Karpas-422 (cell line): Measurements from ENCODE around the gene WBP4. TPM values are rescaled to one million over a fixed set of nuclear protein-coding genes. Genes with fewer than 3 reads are reported as not detected.
A peak's percentile ranks its signal among the peaks of the same experiment; 100 is the strongest.
"Not testable (repeated sequence)": the region's sequence is repeated elsewhere in the genome, so short reads cannot be mapped to it uniquely, and the experiment has no call there.

ENCODE experiments used
- DNase-seq: peaks from one replicate; pipeline ENCODE4 v3.0.0-alpha.2; 2015
- H2AFZ ChIP-seq: fragments of 200-600 bp; sonication (generic); 2 replicates; pipeline ENCODE4 v1.6.1; 2014; ENCODE audit warnings: antibody characterized with exemption, low read length, mixed read lengths
- H3K27ac ChIP-seq: fragments of 200-600 bp; sonication (generic); 2 replicates; pipeline ENCODE4 v1.5.1; 2014; ENCODE audit warnings: mild to moderate bottlenecking, low read length, moderate library complexity
- H3K27me3 ChIP-seq: fragments of 200-600 bp; sonication (generic); 2 replicates; pipeline ENCODE4 v1.6.1; 2014; ENCODE audit warnings: low read length, mixed read lengths
- H3K36me3 ChIP-seq: fragments of 200-600 bp; sonication (generic); 2 replicates; pipeline ENCODE4 v1.6.1; 2014; ENCODE audit warnings: low read length, mixed read lengths; ENCODE audit not compliant: insufficient read depth
- H3K4me1 ChIP-seq: fragments of 200-600 bp; sonication (generic); 2 replicates; pipeline ENCODE4 v1.6.1; 2014; ENCODE audit warnings: mild to moderate bottlenecking, low read length, mixed read lengths
- H3K4me2 ChIP-seq: fragments of 200-600 bp; sonication (generic); 2 replicates; pipeline ENCODE4 v1.6.1; 2014; ENCODE audit warnings: low read length, low read depth, mild to moderate bottlenecking; ENCODE audit not compliant: poor library complexity, severe bottlenecking
- H3K4me3 ChIP-seq: fragments of 200-600 bp; sonication (generic); 2 replicates; pipeline ENCODE4 v1.5.1; 2014; ENCODE audit warnings: mild to moderate bottlenecking, antibody characterized with exemption, low read length, mixed read lengths
- H3K79me2 ChIP-seq: fragments of 200-600 bp; sonication (generic); 2 replicates; pipeline ENCODE4 v1.6.1; 2014; ENCODE audit warnings: mild to moderate bottlenecking, low read length, mixed read lengths
- H3K9ac ChIP-seq: fragments of 200-600 bp; sonication (generic); 2 replicates; pipeline ENCODE4 v1.6.0; 2014; ENCODE audit warnings: low read length
- H3K9me2 ChIP-seq: fragments of 200-600 bp; sonication (generic), shearing (Covaris generic); replicated peaks from 2 replicates; pipeline ENCODE4 v1.6.0; 2014; ENCODE audit warnings: mild to moderate bottlenecking, low read length, moderate library complexity; ENCODE audit not compliant: insufficient read depth
- H3K9me3 ChIP-seq: fragments of 300-700, 200-600 bp; sonication (generic); 2 replicates; pipeline ENCODE4 v1.6.1; 2014; ENCODE audit warnings: low read length, mixed read lengths
- H4K20me1 ChIP-seq: fragments of 200-600 bp; sonication (generic); 2 replicates; pipeline ENCODE4 v1.6.1; 2014; ENCODE audit warnings: mild to moderate bottlenecking, antibody characterized with exemption, low read length, low read depth; ENCODE audit not compliant: insufficient read depth
- total RNA-seq: library from RNA; depleted of rRNA; stranded (reverse); fragments of >200 nt; shearing (Covaris generic); gene quantifications from 2 replicates; pipeline ENCODE4 v1.2.3, GENCODE V29; 2014; ENCODE audit warnings: low replicate concordance

WBP4 gene
- total RNA-seq, 1 experiment from 2014 or later, result 4.5 TPM

DNA sequence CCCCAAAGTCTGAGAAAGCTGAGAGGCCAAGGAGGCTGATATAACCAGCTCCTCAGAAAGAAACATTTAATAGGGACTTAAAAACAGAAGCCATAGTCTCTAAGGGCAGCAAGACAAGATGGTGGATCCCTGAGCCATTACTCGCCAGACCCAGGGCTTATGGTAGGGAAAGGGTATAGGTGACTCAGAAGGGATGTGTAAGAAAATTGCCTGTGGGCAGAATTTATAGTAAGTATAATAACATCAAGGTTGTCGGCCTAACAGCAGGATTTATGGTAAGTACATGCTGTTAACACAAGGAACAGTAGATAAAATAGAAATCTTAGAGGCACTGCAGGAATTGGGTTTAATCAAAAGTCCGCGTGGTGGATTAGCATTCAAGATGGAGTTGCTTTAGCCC lies 56.6 kb downstream of the WBP4 start:
- no peak overlapping the region for H3K27ac ChIP-seq
- no peaks in the 10 kb centered on the region for H4K20me1 ChIP-seq
- H3K4me2 ChIP-seq, result no peak overlapping the region
- no peaks in the 10 kb centered on the region for H3K36me3 ChIP-seq
- DNase-seq, result no peak
- no peaks in the 10 kb centered on the region for H3K79me2 ChIP-seq
- no peaks in the 10 kb centered on the region for H3K4me1 ChIP-seq
- no peaks in the 10 kb centered on the region for H3K9me3 ChIP-seq
- H3K27me3 ChIP-seq, result no peaks in the 10 kb centered on the region
- no peak overlapping the region for H3K4me3 ChIP-seq
- no peak overlapping the region for H3K9ac ChIP-seq
- H2AFZ ChIP-seq, result no peak overlapping the region
- no peaks in the 10 kb centered on the region for H3K9me2 ChIP-seq

DNA sequence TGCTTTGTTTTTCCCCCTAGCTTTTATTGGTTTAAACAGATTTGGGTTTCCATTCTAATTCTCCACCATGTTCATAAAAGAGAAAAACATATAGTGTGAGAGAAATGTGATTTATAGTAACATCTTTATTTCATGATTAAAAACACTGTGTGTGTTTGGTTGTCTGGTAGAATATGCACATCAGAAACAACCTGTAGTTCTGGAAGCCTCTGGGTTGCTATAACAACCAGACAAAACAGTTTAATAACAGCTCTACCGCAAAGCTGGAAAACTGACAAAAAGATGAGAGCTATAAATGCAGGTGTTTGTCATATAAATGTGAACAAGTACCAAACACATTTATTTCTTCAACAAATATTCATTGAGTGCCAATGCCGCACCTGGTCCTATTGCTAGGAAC lies 61.5 kb downstream of the WBP4 start:
- no peak for DNase-seq
- H3K79me2 ChIP-seq, result no peaks in the 10 kb centered on the region

DNA sequence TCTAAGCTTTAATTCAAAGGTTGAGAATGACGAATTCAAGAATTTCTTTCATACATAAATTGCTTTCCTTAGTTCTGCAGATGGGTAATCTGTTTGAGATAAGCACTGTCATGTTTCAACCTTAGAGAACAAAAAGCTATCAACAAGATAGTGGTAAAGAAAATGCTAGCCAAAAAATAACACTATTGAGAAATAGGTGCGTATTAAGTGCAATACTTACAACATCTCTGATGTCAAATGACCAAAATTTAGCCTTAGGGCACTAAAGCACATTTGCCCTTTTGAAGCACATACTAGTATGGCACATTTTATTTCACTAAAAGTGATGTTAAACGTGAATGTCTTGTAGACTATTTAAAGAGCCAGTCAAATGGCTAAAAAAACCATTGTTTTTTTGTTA lies 66.4 kb downstream of the WBP4 start:
- no peaks in the 10 kb centered on the region for H3K9me2 ChIP-seq
- H3K27ac ChIP-seq, result no peak overlapping the region
- no peak overlapping the region for H3K9ac ChIP-seq
- no peak overlapping the region for H3K4me2 ChIP-seq
- H3K4me3 ChIP-seq, result no peak overlapping the region
- H4K20me1 ChIP-seq, result no peaks in the 10 kb centered on the region; the same call in 1 of the 2 replicates
- H3K27me3 ChIP-seq, result no peaks in the 10 kb centered on the region
- no peak overlapping the region for H2AFZ ChIP-seq
- no peak for DNase-seq
- peaks cover 15% of the 10 kb centered on the region for H3K36me3 ChIP-seq
- no peaks in the 10 kb centered on the region for H3K9me3 ChIP-seq
- H3K4me1 ChIP-seq, result peaks cover 24% of the 10 kb centered on the region
- peaks cover 36% of the 10 kb centered on the region for H3K79me2 ChIP-seq

More for the DNA sequence above, 61.5 kb downstream of the WBP4 start:
- Histone ChIP-seq H3K36me3 (peaks cover 7% of the 10 kb centered on the region; the same call in 1 of the 2 replicates), H3K9me2 (no peaks in the 10 kb centered on the region), H2AFZ (no peak overlapping the region), H3K9me3 (no peaks in the 10 kb centered on the region), H3K4me2 (no peak overlapping the region), H3K4me3 (no peak overlapping the region), H4K20me1 (no peaks in the 10 kb centered on the region), H3K4me1 (no peaks in the 10 kb centered on the region), H3K27ac (no peak overlapping the region), H3K9ac (no peak overlapping the region), H3K27me3 (no peaks in the 10 kb centered on the region)

DNA sequence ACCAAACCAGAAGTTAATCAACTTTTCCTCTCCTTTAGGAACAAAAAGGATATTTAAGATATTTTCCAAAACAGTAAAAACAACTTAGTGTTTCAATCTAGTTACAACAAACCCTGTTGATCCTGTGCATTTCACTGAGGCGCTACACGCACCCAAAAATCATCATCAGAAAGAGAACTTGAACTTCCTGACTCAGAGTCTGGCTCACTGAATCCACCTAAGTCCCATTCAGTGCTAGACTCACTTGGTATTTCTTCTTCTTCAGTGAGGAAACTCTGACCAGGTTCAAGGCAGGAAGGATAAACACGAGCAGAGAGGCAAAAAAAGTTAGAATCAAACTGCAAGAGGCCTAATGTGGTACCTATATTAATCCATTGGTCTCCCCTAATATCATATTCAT lies 69.0 kb downstream of the WBP4 start:
- no peak overlapping the region for H3K9ac ChIP-seq
- no peaks in the 10 kb centered on the region for H3K9me2 ChIP-seq
- no peak for DNase-seq
- H2AFZ ChIP-seq, result no peak overlapping the region
- no peaks in the 10 kb centered on the region for H3K9me3 ChIP-seq
- peaks cover 33% of the 10 kb centered on the region for H3K4me1 ChIP-seq
- H3K36me3 ChIP-seq, result peaks cover 15% of the 10 kb centered on the region
- H3K79me2 ChIP-seq, result peaks cover 46% of the 10 kb centered on the region
- no peak overlapping the region for H3K27ac ChIP-seq
- H4K20me1 ChIP-seq, result no peaks in the 10 kb centered on the region; the same call in 1 of the 2 replicates
- peak overlapping the region; percentile 83 for H3K4me2 ChIP-seq
- H3K4me3 ChIP-seq, result peak overlapping the region; percentile 30; the same call in 1 of the 2 replicates
- H3K27me3 ChIP-seq, result no peaks in the 10 kb centered on the region

DNA sequence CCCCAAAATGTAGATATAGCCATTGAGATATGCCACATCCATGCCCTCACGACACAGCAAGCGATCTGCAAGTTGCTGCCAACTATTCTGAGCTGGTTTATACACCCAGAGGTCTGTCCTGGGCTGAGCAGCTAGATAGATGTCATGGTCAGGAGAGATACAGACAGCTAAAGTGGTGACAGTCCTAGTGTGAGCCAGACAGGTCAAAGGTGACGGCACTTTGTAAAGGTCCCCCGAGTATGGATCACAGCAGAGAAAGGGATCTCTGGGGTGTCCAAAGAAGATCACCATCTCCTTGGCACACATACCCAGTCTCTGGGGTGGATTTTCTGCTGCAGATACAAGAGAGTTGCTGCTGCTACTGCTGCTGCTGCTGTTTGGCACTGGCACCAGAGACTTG lies 69.9 kb downstream of the WBP4 start:
- not testable (repeated sequence) for H4K20me1 ChIP-seq, H2AFZ ChIP-seq, H3K27me3 ChIP-seq, DNase-seq, H3K27ac ChIP-seq, H3K9me3 ChIP-seq, H3K9me2 ChIP-seq, H3K9ac ChIP-seq
- H3K4me3 ChIP-seq, result peak overlapping the region; percentile 30; the same call in 1 of the 2 replicates
- peaks cover 46% of the 10 kb centered on the region for H3K79me2 ChIP-seq
- H3K4me2 ChIP-seq, result peak overlapping the region; percentile 83
- peaks cover 15% of the 10 kb centered on the region for H3K36me3 ChIP-seq
- H3K4me1 ChIP-seq, result peaks cover 33% of the 10 kb centered on the region

DNA sequence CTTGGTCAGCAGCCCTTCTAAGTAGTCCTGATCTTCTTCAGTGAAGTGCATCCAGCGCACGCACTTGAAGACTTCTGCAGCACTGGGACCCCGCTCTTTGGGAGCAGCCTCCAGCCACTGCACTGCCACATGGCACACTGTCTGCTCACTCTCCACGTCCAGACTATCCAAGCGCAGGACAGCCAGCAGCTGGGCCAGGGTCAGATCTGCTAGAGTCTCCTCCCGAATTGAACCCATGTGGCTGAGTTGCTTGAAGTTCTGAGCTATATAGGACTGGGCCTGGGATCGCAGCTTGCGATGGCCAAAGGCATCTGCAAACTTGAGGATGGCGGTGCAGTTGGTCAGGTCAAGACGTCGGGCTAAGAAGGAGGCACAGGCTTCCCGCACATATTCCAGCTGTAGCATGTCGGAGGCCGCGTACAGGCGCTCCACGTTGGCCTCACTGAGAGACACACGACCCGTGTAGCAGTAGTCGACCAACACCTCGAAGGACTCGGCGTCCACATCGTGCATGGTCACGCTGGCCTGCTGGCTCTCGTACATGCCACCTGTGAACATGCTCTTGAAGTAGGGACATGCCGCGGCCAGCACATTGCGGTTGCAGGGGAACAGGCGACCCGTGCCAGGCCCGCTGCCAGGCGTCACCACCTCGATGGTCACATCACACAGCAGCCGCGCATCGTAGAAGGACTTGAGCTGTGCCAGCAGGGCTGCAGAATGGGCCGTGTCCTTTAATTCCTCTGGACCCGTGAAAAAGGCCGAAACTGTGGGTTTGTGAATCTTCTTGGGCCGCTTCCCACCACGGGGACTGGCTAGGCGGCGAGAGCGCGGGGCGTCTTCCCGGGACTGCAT lies 70.6 kb downstream of the WBP4 start:
- H3K4me2 ChIP-seq, result peak overlapping the region; percentile 83
- DNase-seq, result not testable (repeated sequence)
- peak overlapping the region; percentile 82 for H3K9ac ChIP-seq

DNA sequence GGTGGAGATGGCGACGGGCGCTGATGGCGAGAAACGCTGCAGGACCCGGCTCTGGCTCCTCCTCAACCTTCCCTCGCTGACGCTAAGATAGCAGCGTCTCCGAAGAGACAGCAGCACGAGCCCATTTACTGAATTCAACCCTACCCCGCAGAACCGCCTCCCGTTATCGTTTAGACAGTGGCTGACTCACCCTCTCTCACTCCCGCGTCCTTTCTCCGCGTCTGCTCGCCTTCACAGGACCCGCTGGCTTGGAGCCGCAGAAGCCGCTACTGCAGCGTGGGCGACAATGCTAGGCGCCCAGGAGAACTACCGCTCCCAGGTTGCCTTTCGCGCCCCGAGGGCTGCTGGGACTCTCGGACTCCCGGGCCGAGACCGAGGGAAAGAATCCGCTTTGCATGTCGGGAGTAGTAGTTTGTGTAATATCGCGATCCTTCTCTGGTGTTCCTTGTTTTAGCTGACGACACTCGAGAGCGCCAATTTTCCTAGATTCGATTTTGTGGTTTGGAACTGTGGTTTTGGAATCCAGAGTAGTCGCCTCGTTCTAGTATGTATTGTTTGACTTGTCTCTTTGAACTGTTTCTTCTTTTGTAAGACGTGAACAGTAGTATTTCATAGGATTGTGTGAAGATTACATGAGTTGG lies 71.3 kb downstream of the WBP4 start, which contains the start of gene KBTBD6:
Gene KBTBD6 (minus strand): TSS at position 291 of the 641 bp plus-strand sequence. CDS start 291 bp downstream, outside the sequence.
- H2AFZ ChIP-seq, result peak within 1 kb of the TSS; percentile 96
- peak within 1 kb of the TSS; percentile 73 for H3K4me3 ChIP-seq
- H3K36me3 ChIP-seq, result peaks cover 11% of the 10 kb centered on the region
- H3K9ac ChIP-seq, result peak within 1 kb of the TSS; percentile 82
- peak within 1 kb of the TSS; percentile 28; the same call in 1 of the 2 replicates for H3K27ac ChIP-seq
- no peaks in the 10 kb centered on the region for H3K9me3 ChIP-seq
- no peaks in the 10 kb centered on the region for H3K27me3 ChIP-seq
- no peaks in the 10 kb centered on the region for H3K9me2 ChIP-seq
- H3K79me2 ChIP-seq, result peaks cover 46% of the 10 kb centered on the region
- H3K4me1 ChIP-seq, result peaks cover 33% of the 10 kb centered on the region
- H3K4me2 ChIP-seq, result peak within 1 kb of the TSS; percentile 83
- peak; percentile 98 for DNase-seq
- H4K20me1 ChIP-seq, result no peaks in the 10 kb centered on the region; the same call in 1 of the 2 replicates

More for the DNA sequence above, 70.6 kb downstream of the WBP4 start:
- H3K27me3 ChIP-seq, H3K9me3 ChIP-seq, H4K20me1 ChIP-seq, H3K9me2 ChIP-seq, H3K27ac ChIP-seq: not testable (repeated sequence)
- H3K4me3 ChIP-seq, result peak overlapping the region; percentile 73
- peaks cover 15% of the 10 kb centered on the region for H3K36me3 ChIP-seq
- peak overlapping the region; percentile 86; the same call in 1 of the 2 replicates for H2AFZ ChIP-seq
- peaks cover 46% of the 10 kb centered on the region for H3K79me2 ChIP-seq
- peaks cover 33% of the 10 kb centered on the region for H3K4me1 ChIP-seq
